UCSD-AML1 (cell line): Measurements from ENCODE around the gene DDX25.

Experiments used
- DNase-seq: peaks from one replicate; lab custom pipeline; 2025; ENCODE audit not compliant: unreplicated experiment; lab: John Stamatoyannopoulos, UW

DDX25 gene

GRCh38 chr11:125948278-125949051, 44.2 kb downstream of the DDX25 start:
- no peak for DNase-seq

DNA sequence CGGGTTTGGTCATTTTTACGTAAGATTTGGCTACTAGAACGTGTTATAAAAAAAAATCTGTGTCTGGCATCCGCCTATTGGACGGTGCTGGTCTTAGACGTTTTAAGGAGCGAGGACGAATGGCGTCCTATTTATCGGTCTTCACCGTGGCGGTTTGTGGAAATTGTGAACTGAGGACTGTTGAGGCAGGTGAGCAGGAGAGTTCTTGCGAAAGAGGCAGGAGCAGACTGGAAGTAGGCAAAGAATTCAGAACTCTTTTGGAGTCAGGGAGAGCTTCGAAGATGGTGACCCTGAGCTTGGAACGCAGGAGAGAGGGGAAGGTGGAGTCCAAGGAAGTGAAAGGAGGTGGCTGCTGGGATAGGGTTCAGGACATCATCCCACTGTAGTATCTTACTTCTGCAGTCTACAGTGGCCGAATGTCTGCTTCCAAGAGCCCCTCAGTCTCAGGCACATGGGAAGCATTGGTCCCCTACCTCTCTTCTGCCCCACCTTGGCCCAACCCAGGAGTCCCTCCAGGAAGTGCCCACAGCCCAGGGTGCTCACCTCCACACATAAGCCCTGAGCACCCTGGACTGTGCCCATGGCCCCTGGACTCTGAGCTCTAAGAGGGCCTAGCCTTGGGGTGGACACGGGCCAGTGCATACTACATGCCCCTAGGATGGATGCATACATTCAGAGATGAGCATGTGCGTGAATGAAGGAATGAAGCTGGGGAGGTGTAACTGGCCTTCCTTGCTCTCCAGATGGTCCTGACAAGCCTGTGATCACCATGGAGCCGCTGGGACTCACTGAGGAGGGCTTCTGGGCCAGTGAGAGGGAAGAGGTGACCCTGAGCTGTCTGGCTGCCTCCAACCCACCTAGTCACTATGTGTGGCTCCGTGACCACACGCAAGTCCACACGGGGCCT, 45.2 kb downstream of the DDX25 start:
- DNase-seq: no peak

GRCh38 chr11:125950178-125950490, 45.8 kb downstream of the DDX25 start:
- no peak for DNase-seq

GRCh38 chr11:125950696-125951651, 46.7 kb downstream of the DDX25 start:
- DNase-seq: no peak

DNA sequence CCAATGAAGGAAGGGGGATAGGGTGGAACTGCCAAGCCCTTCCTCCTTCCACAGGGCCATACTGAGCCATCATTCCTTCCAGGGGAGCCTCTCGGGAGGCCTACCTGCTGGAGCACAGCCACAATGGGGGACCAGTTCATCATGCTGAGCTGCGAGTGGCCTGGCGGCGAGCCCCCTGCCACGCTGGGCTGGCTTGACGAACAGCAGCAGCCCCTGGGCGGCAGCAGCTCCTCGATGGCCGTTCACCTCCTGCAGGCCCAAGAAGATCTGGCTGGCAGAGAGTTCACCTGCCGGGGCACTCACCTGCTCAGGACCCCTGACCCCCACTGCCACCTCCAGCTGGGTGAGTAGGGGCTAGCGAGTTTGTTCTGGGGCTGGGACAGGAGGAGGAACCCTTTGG, 47.4 kb downstream of the DDX25 start:
- no peak for DNase-seq

GRCh38 chr11:125952559-125952958, 48.3 kb downstream of the DDX25 start:
- no peak for DNase-seq

DNA sequence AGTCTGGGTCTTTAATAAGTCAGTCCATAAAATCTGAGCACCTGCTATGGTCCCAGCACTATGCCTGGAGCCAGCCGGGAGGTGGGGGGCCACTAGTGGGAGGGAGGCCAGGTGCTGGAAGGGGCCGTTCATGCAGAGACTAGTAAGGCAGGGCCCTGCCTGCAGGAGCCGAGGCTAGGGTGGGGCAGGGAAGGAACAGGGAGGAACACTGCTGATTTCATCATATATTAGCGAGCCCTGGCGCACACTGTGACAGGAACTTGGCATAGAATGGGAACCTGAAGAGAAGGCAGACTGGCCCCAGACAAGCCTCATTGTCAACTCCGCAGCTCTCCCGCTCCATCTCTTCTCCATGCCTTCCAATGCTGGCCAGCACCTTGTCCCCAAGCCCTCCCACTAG, 48.7 kb downstream of the DDX25 start:
- DNase-seq: no peak

DNA sequence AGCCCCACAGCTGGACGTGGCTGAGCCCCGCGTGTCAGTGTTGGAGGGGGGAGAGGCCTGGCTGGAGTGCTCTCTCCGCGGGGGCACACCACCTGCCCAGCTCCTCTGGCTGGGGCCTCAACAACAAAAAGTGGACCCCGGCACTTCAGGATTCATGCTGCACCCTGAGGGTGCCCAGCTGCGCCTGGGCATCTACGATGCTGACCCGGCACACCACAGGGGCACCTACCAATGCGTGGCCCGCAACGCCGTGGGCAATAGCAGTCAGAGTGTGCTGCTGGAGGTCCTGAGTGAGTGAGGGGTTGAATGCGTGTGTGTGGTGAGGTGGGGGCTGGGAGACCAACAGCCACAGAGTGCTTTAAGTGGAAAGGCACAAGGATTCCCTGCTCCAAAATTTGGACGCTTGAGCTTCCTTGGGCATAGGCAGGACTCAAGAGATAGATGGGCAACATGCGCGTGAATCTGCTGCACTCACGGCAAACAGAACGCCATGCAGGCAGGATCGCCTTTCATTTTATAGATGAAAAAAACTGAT, 49.2 kb downstream of the DDX25 start:
- no peak for DNase-seq

DNA sequence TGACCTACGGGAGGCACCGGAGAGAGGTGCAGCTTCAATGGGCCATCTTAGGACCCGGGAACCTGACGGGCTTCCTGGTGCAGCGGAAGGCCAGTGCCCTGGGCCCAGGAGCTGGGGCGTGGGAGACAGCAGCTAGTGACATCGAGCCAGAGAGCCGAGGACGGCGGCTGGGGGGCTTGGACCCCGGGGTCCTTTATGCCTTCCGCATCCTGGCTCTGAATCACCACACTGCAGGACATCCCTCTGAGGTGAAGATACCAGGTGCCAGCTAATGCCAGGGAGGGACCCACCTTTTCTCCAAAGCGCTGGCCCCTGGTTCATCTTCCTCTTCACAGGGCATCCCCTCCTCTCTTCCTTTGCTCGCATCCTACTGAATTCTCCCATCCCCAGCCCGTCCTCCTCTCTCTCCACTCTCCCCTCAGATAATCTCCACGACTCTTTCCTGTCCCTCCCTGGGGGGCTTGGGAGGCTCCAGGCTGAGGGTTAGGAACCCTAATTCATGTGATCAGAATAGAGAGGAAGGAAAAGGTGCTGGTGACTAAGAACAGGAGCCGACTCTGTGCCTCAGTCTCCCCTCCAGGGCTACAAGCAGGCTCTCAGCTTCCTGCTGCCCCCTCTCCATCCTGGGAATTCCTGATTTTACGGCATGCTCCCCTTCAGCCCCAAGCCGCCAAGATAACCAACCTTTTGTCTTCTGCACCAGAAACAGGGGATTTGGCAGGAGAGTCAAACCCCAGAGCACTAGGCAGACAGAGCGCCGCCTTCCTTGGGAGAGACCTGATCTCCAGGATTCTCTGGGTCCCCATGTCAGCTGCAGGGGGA, 50.0 kb downstream of the DDX25 start:
- no peak for DNase-seq

DNA sequence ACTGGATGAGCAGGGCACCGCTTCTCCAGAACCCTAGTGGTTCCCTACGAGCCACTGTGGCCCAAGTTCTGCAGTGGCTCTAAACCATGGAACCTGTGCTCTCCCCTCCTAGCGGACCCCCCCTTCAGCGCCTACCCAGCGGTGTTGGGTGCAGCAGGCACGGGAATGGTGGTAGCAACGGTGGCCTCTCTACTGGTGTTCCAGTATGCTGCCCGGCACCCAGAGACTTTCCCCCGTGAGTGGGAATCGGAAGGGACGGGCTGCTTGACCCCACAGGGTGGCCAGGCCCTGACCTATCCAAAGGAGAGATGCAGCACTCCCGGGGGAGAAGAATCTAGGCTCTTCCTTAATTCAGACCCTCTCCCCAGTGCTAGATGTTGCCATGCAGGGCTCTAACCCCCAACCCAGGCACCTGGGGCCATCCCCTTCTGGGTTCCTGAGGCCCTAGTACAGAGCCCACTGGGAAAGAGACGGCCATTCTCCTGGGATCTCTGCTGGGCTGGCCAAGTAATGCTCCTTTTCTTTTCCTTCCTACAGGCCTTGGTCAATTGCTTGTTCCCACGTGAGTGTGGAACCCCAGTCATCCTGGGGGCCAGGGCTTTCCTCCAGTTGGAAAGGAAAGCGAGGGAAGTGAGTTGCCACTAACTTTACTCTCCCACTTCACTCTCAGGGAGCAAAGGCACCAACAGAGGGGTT, 50.8 kb downstream of the DDX25 start:
- no peak for DNase-seq

- DNase-seq: no peak
Measured at GRCh38 chr11:125955856-125956255, 51.5 kb downstream of the DDX25 start.

- DNase-seq: no peak
Measured at GRCh38 chr11:125956391-125957134, 52.3 kb downstream of the DDX25 start.

DNA sequence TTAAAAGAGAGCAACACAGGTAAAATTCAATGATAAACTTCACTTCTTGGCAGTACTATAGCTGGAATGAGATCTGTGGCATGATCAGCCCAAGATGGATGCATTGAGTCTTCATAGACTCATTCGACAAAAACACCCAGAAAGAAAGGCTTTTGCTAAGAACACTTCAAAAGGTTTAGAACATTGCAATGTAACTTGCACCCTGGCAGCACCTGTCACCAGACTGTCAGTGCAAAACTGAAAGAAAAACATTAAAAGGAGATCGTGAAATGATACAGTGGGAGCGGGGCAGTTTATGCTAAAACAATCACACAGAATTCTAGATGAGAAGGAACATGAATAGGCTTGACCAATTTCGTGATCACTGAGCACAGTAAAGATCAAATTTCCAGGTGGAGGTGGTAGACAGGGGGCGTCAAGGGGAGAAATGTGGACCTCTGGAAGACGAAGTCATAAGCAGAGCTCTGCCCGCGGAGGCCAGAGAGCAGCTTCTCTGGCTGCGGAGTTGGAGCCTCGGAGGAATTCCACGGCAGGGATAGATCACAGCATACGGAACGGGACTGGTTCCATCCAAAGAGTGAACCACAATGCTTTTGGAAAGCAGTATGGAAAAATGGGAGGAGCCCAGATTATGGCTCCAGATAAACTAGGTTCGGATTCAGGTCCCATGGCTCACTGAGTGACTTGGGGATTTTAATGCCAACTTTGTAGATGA, 53.5 kb downstream of the DDX25 start:
- no peak for DNase-seq

DNA sequence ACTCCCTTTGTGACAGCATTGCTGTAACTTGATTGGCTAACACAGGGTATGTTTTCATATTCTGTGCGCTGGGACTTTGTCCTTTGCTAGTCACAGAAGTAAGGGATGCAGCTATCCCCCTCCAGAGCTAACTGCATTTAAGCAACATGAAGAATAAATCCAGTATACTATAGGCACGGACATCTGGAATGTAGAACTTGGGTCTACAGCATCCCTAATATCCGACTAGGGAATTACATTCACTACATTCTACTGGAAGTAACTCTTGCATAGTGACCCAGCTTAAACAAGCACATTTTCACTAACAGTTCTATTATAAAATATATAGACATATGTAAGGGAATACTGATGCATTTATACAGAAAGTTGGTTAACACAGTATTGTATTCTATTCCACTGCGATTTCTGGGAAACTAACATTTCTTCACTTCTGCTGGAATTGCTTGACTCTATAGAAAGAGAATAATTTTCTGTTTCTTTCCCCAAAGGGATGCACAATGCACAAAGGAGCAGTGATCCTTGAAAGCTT, 54.6 kb downstream of the DDX25 start:
- DNase-seq: no peak

GRCh38 chr11:125959511-125959910, 55.2 kb downstream of the DDX25 start:
- no peak for DNase-seq

DNA sequence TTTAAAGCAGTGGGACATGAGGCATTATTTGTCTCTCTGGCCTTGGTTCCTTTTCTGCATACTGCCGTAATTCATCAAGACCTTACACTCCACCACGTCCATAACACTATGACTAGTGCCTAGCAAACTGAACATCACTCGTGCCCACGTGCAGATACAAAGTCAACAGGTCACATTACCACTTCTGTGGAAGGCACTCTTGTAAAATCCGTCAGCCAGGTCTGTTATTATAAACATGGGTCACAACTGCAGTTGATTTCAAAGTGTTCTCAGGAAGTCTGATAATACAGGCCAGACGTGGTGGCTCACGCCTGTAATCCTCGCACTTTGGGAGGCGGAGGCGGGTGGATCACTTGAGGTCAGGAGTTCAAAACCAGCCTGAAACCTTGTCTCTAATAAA, 55.6 kb downstream of the DDX25 start:
- DNase-seq: no peak

GRCh38 chr11:125960771-125961170, 56.5 kb downstream of the DDX25 start:
- no peak for DNase-seq

GRCh38 chr11:125967515-125967914, 63.2 kb downstream of the DDX25 start:
- DNase-seq: no peak
